IPS-20b (cell line): ENCODE measurements around the gene MPO.
A peak's percentile ranks its signal among the peaks of the same experiment; 100 is the strongest.

Experiments used
- H3K27ac ChIP-seq: one replicate; pipeline ENCODE4 v1.5.1; 2013; ENCODE audit warnings: low read length
- H3K27me3 ChIP-seq: 2 replicates; pipeline ENCODE4 v1.6.1; 2013; ENCODE audit warnings: mild to moderate bottlenecking, low read length, inconsistent platforms; ENCODE audit not compliant: insufficient read depth
- H3K36me3 ChIP-seq: 2 replicates; pipeline ENCODE4 v1.6.1; 2013; ENCODE audit warnings: low read depth, mild to moderate bottlenecking, inconsistent platforms, low read length, moderate library complexity; ENCODE audit not compliant: insufficient read depth
- H3K4me1 ChIP-seq: 2 replicates; pipeline ENCODE4 v1.6.1; 2013; ENCODE audit warnings: mild to moderate bottlenecking, control low read depth, inconsistent platforms, low read length, moderate library complexity; ENCODE audit not compliant: insufficient read depth
- H3K4me3 ChIP-seq: 2 replicates; pipeline ENCODE4 v1.5.1; 2013; ENCODE audit warnings: mild to moderate bottlenecking, low read length, inconsistent platforms
- H3K9ac ChIP-seq: 2 replicates; pipeline ENCODE4 v1.6.1; 2013; ENCODE audit warnings: low read depth, mild to moderate bottlenecking, inconsistent platforms, low read length, moderate library complexity
- H3K9me3 ChIP-seq: 2 replicates; pipeline ENCODE4 v1.6.1; 2013; ENCODE audit warnings: mild to moderate bottlenecking, low read depth, low read length, inconsistent platforms; ENCODE audit not compliant: insufficient read depth

Gene MPO

DNA sequence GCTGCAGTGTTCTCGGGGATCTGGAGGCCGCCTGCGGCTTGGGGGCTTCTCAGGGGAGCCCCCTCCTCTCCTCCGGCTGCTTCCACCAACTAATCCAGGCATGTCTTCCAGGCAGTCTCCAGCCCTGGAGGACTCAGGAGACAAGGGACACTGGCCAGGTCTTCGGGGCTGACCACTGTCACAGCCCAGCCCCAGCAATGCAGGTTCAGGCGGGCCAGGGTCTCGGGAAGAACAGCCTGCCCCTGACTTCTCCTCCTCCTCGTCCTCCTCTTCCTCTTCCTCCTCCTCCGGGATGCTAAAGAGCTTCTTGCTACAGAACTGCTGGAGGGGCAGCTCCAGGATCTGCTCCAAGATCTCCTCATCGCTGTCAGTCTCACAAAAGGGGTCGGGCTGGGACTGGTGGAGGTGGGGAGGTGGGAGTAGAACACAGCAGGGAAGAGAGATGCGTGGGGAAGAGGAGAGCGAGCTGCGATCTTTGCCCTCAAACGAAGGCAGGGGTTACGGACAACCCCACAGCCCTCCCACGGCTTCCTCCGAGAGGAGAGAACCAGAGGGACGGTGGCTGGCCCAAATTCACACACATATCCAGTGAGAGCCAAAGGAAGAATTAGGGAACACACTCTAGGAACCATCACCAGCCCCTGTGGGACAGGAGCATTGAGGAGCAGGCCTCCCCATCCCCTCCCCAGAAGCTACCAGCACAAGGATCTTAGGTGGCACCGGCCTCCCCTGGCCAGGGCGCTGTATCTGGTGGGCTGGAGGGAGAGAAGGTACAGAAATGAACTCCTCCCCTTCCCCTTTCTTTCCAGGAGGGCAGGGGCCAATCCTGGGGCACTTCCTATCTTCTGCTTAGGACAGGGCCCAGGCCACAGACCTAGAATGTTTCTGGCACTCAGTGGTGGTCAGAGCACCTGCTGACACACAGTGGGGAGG, 28.5 kb upstream of the MPO start:
- Histone ChIP-seq H3K27me3 (no peaks in the 10 kb centered on the region), H3K9ac (no peak overlapping the region), H3K9me3 (no peaks in the 10 kb centered on the region), H3K4me1 (no peaks in the 10 kb centered on the region), H3K36me3 (no peaks in the 10 kb centered on the region), H3K27ac (no peak overlapping the region), H3K4me3 (no peak overlapping the region)

DNA sequence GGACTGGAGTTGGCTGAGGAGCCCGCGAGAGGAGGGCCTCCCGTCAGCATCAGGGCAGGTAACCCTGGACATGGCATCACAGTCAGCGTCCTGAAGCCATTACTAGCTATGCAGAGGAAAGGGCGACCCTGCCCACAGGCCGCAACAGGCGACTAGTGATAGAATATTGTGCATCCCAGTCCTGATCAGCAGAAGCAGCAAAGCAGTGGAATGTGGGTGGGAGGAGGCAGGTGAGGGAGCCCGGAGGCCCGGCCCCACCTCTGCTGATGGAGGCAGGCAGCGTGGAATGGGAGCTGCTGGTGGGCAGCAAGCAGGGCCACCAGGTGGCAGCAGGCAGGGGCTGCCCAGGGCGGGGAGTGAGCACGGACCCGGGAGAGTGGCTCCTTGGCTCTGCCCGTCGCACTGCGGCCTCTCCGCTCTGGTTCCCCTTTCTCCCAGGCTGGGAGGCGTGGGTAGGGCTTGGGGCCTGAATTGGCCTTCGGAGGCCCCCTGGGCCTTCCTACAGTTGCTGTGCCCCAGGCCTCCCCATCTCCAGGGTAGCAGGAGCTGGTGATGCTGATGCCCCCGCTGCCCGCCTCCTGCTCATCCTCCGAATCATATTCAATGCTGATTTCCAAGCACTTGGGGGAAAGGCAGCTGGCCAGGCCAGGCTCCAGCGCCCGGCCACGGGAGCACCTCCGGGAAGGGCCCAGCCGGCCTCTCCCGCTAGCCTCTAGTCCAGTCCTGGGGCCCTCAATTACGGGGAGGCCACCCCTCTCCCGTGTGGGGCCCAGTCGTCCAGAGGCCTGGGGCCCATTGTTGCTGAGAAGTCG, 27.6 kb upstream of the MPO start:
- H3K27ac ChIP-seq, result no peak overlapping the region
- H3K9me3 ChIP-seq, result no peaks in the 10 kb centered on the region
- no peak overlapping the region for H3K9ac ChIP-seq

GRCh38 chr17:58307468-58308172, 26.9 kb upstream of the MPO start:
- H3K4me1 ChIP-seq, result no peaks in the 10 kb centered on the region

More for the DNA sequence above, 27.6 kb upstream of the MPO start:
- Histone ChIP-seq H3K36me3 (no peaks in the 10 kb centered on the region), H3K27me3 (no peaks in the 10 kb centered on the region), H3K4me3 (no peak overlapping the region), H3K4me1 (no peaks in the 10 kb centered on the region)

GRCh38 chr17:58306131-58306951, 25.6 kb upstream of the MPO start:
- Histone ChIP-seq H3K9me3 (no peaks in the 10 kb centered on the region), H3K4me3 (no peak overlapping the region), H3K4me1 (no peaks in the 10 kb centered on the region), H3K36me3 (no peaks in the 10 kb centered on the region), H3K27me3 (no peaks in the 10 kb centered on the region), H3K9ac (no peak overlapping the region), H3K27ac (no peak overlapping the region)

More at GRCh38 chr17:58307468-58308172, 26.9 kb upstream of the MPO start:
- Histone ChIP-seq H3K27me3 (no peaks in the 10 kb centered on the region), H3K27ac (no peak overlapping the region), H3K36me3 (no peaks in the 10 kb centered on the region), H3K9ac (no peak overlapping the region), H3K9me3 (no peaks in the 10 kb centered on the region), H3K4me3 (no peak overlapping the region)

- Histone ChIP-seq H3K27ac (no peak overlapping the region), H3K9me3 (no peaks in the 10 kb centered on the region), H3K36me3 (no peaks in the 10 kb centered on the region), H3K9ac (no peak overlapping the region), H3K27me3 (no peaks in the 10 kb centered on the region), H3K4me3 (no peak overlapping the region), H3K4me1 (no peaks in the 10 kb centered on the region)
Measured at GRCh38 chr17:58305626-58306025, 24.9 kb upstream of the MPO start.

DNA sequence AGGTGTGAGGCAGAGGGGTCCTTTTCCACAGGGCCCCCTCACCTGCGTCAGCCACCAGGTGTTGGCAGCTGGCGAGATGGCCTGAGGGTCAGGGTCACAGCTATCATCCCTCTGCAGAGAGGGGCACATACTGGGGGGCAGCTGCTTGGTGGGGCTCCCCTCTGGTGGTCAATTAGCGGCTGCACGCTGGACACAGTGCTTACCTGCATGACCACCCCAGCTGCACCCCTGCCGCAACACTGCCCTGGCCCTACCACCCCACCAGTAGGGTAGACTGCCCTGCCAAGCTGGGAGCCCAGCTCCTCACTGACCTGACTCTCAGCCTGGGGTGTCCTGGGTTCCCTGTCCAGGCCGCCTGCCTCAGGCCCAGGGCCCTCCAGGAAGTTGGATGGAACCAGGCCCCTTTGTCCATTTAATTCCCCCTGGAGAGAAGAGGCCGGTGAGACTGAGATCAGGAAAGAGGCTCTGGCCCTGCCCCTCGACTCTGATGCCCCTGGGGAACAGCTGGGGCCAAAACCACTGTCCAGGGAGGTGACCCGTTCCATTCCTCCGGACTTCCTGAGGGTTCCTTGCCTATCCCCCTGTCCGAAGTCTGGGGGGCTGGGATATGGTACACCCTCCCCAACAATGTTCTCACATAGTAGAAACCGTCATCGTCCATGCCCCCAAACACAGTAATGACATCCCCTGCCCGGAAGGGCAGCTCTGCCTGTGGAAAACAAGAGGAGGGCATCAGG, 24.2 kb upstream of the MPO start:
- Histone ChIP-seq H3K9ac (peak overlapping the region; percentile 30; the same call in 1 of the 2 replicates), H3K4me1 (no peaks in the 10 kb centered on the region), H3K4me3 (no peak overlapping the region), H3K27me3 (no peaks in the 10 kb centered on the region), H3K27ac (no peak overlapping the region), H3K9me3 (no peaks in the 10 kb centered on the region), H3K36me3 (no peaks in the 10 kb centered on the region)

- H3K4me1 ChIP-seq, result no peaks in the 10 kb centered on the region
- no peaks in the 10 kb centered on the region for H3K36me3 ChIP-seq
- no peaks in the 10 kb centered on the region for H3K9me3 ChIP-seq
- no peaks in the 10 kb centered on the region for H3K27me3 ChIP-seq
- no peak overlapping the region for H3K4me3 ChIP-seq
- no peak overlapping the region for H3K27ac ChIP-seq
- H3K9ac ChIP-seq, result peak overlapping the region; percentile 30; the same call in 1 of the 2 replicates
Measured at GRCh38 chr17:58303971-58304749, 23.4 kb upstream of the MPO start.

DNA sequence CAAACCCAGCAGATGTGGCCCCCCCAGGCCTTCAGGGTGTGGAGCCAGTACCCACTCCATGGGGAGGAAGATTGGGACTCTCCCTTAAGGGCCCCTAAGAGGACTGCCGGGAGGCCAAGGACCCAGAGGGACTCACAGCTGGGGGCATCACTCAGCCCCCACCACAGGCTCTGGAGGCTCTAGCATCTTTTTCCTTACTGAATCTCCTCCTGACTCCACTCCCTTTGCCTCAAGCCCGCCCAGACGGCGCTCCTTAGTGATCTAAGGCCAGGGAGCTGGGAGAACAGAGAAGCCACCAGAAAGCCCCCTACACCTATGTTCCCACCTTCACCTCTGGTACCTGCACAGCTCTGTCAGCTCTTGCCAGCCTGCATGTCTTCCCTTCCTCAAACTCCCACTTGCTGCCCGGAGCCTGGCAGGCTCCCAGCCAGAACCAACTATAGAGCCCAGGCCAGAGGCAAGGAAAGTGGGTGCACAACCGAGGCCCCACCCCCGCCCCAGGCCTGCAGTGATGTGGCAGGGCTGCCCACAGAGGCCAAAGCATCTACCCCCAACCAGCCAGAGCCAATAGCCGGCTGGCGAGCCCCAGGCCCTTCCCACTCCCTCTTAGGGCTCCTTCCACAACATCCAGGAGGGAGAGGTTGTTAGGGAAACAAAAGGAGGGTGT, 22.3 kb upstream of the MPO start:
- Histone ChIP-seq H3K27me3 (no peaks in the 10 kb centered on the region), H3K36me3 (no peaks in the 10 kb centered on the region), H3K9me3 (no peaks in the 10 kb centered on the region), H3K4me1 (no peaks in the 10 kb centered on the region), H3K9ac (no peak overlapping the region), H3K27ac (no peak overlapping the region), H3K4me3 (no peak overlapping the region)

GRCh38 chr17:58302171-58302918, 21.6 kb upstream of the MPO start:
- no peak overlapping the region for H3K9ac ChIP-seq
- H3K9me3 ChIP-seq, result no peaks in the 10 kb centered on the region
- H3K4me1 ChIP-seq, result no peaks in the 10 kb centered on the region
- H3K27ac ChIP-seq, result no peak overlapping the region
- H3K36me3 ChIP-seq, result no peaks in the 10 kb centered on the region
- H3K4me3 ChIP-seq, result no peak overlapping the region
- H3K27me3 ChIP-seq, result no peaks in the 10 kb centered on the region
